HEK293 (cell line): ENCODE data around the gene ACER3.

ENCODE experiments used
- CTCF ChIA-PET: fragments of 350-600 bp; formaldehyde crosslinking; extraction: SDS; loops from one replicate; lab custom pipeline; 2021; ENCODE audit warnings: antibody characterized with exemption; lab: Yijun Ruan, JAX
- POLR2A ChIA-PET: fragments of 300-600 bp; formaldehyde crosslinking; extraction: SDS; loops from one replicate; lab custom pipeline; 2020; ENCODE audit warnings: antibody characterized with exemption, inconsistent platforms; lab: Yijun Ruan, JAX
- H3K27ac ChIP-seq: fragments of 200-500 bp; sonication (Bioruptor generic); 2 replicates; pipeline ENCODE4 v1.5.1; 2014; ENCODE audit warnings: low read depth, low read length, control low read depth, inconsistent platforms; ENCODE audit errors: extremely low read depth
- H3K36me3 ChIP-seq, 2 experiments: fragments of 200-500 bp in 1 of 2; sonication (Bioruptor generic) in 1 of 2; 1 replicate in 1 of 2; 2 replicates in 1 of 2; pipeline ENCODE4 v1.5.1; 2014 to 2017; ENCODE audit warnings: inconsistent platforms in 2 of 2, low read length in 2 of 2; ENCODE audit not compliant: control insufficient read depth in 2 of 2, insufficient read depth in 1 of 2
- H3K4me1 ChIP-seq: fragments of 200-500 bp; sonication (Bioruptor generic); 2 replicates; pipeline ENCODE4 v1.5.1; 2014; ENCODE audit warnings: mild to moderate bottlenecking, low read length, inconsistent platforms; ENCODE audit not compliant: control insufficient read depth, insufficient read depth
- H3K4me3 ChIP-seq: 2 replicates; pipeline ENCODE4 v1.5.1; 2011; ENCODE audit warnings: low read depth, mild to moderate bottlenecking, control low read depth, low read length, moderate library complexity
- H3K9me3 ChIP-seq: fragments of 200-500 bp; sonication (Bioruptor generic); 2 replicates; pipeline ENCODE4 v1.5.1; 2014; ENCODE audit warnings: low read depth, low read length, inconsistent platforms; ENCODE audit not compliant: control insufficient read depth, insufficient read depth
- ATF2 ChIP-seq: fragments of 450-650 bp; formaldehyde crosslinking; IDR thresholded peaks from 2 replicates; pipeline ENCODE4 v1.5.1; 2016; ENCODE audit warnings: missing biosample characterization, missing genetic modification characterization, low read depth
- GFI1B ChIP-seq: fragments of 450-650 bp; formaldehyde crosslinking; IDR thresholded peaks from 2 replicates; pipeline ENCODE4 v1.5.1; 2016; ENCODE audit warnings: missing biosample characterization, missing genetic modification characterization
- KLF17 ChIP-seq: fragments of 450-650 bp; formaldehyde crosslinking; IDR thresholded peaks from 2 replicates; pipeline ENCODE4 v1.5.1; 2016; ENCODE audit warnings: missing biosample characterization, missing genetic modification characterization
- OVOL3 ChIP-seq: fragments of 450-650 bp; formaldehyde crosslinking; IDR thresholded peaks from 2 replicates; pipeline ENCODE4 v1.5.1; 2016; ENCODE audit warnings: missing biosample characterization, missing genetic modification characterization
- PATZ1 ChIP-seq: fragments of 450-650 bp; formaldehyde crosslinking; IDR thresholded peaks from 2 replicates; pipeline ENCODE4 v1.5.1; 2016; ENCODE audit warnings: missing biosample characterization, missing genetic modification characterization
- REPIN1 ChIP-seq: fragments of 450-650 bp; formaldehyde crosslinking; IDR thresholded peaks from 2 replicates; pipeline ENCODE4 v1.5.1; 2017; ENCODE audit warnings: missing biosample characterization, missing genetic modification characterization, low read depth
- ZNF157 ChIP-seq: fragments of 450-650 bp; formaldehyde crosslinking; IDR thresholded peaks from 2 replicates; pipeline ENCODE4 v1.5.1; 2016; ENCODE audit warnings: missing biosample characterization, missing genetic modification characterization
- ZNF394 ChIP-seq: fragments of 450-650 bp; formaldehyde crosslinking; IDR thresholded peaks from 2 replicates; pipeline ENCODE4 v1.5.1; 2016; ENCODE audit warnings: missing biosample characterization, missing genetic modification characterization, mild to moderate bottlenecking, moderate library complexity, borderline replicate concordance
- ZNF544 ChIP-seq: fragments of 450-650 bp; formaldehyde crosslinking; IDR thresholded peaks from 2 replicates; pipeline ENCODE4 v1.5.0; 2017; ENCODE audit warnings: missing biosample characterization, missing genetic modification characterization
- ZNF560 ChIP-seq: fragments of 450-650 bp; formaldehyde crosslinking; IDR thresholded peaks from 2 replicates; pipeline ENCODE4 v1.5.1; 2017; ENCODE audit warnings: missing biosample characterization, missing genetic modification characterization, borderline replicate concordance
- TF ChIP-seq, protein P1 (sequence below): fragments of 450-650 bp; formaldehyde crosslinking; IDR thresholded peaks from 2 replicates; pipeline ENCODE4 v1.5.1; 2016; ENCODE audit warnings: missing biosample characterization, missing genetic modification characterization
- TF ChIP-seq, protein P2 (sequence below): fragments of 450-650 bp; formaldehyde crosslinking; IDR thresholded peaks from 2 replicates; pipeline ENCODE4 v1.5.1; 2016; ENCODE audit warnings: missing biosample characterization, missing genetic modification characterization

The ACER3 gene

GRCh38 chr11:77069969-77070582, 209.4 kb downstream of the ACER3 start:
- Histone ChIP-seq H3K9me3 (no peaks in the 10 kb centered on the region), H3K4me3 (no peak overlapping the region), H3K4me1 (no peaks in the 10 kb centered on the region), H3K36me3 (no peaks in the 10 kb centered on the region), H3K27ac (no peak overlapping the region)
- CTCF ChIA-PET = no interaction called here
- POLR2A ChIA-PET = no interaction called here
- TF ChIP-seq PATZ1 (tag by site-specific recombination) (no peak), KLF17 (tag by site-specific recombination) (no peak), ATF2 (tag by site-specific recombination) (no peak), ZNF394 (tag by site-specific recombination) (no peak)
- TF ChIP-seq, protein P1, sequence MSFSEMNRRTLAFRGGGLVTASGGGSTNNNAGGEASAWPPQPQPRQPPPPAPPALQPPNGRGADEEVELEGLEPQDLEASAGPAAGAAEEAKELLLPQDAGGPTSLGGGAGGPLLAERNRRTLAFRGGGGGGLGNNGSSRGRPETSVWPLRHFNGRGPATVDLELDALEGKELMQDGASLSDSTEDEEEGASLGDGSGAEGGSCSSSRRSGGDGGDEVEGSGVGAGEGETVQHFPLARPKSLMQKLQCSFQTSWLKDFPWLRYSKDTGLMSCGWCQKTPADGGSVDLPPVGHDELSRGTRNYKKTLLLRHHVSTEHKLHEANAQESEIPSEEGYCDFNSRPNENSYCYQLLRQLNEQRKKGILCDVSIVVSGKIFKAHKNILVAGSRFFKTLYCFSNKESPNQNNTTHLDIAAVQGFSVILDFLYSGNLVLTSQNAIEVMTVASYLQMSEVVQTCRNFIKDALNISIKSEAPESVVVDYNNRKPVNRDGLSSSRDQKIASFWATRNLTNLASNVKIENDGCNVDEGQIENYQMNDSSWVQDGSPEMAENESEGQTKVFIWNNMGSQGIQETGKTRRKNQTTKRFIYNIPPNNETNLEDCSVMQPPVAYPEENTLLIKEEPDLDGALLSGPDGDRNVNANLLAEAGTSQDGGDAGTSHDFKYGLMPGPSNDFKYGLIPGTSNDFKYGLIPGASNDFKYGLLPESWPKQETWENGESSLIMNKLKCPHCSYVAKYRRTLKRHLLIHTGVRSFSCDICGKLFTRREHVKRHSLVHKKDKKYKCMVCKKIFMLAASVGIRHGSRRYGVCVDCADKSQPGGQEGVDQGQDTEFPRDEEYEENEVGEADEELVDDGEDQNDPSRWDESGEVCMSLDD (tag by site-specific recombination) = no peak

DNA sequence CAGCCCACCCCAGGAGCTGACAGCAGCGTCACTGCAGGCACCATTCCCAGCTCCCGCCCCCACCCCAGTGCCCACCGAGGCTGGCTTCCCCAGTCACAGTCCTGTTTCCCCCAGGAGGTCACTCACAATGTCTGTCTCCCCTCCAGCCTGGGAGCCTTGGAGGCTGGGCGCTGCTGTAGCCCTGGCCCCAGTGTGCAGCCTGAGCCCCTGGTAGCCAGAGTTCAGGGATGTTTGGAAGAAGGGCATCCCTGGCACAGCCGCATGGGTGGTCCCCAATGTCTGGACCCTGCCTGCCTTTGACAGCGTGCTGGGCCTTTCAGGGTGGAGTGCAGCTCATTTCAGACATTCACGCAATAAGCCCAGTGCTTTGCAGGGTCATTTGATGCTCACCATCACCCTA, 210.4 kb downstream of the ACER3 start:
- H3K36me3 ChIP-seq = no peaks in the 10 kb centered on the region
- H3K4me1 ChIP-seq = no peaks in the 10 kb centered on the region
- no peak overlapping the region for H3K4me3 ChIP-seq
- H3K9me3 ChIP-seq = no peaks in the 10 kb centered on the region
- POLR2A ChIA-PET = no interaction called here
- TF ChIP-seq GFI1B (tag by site-specific recombination) (no peak), ZNF560 (tag by site-specific recombination) (no peak), ZNF157 (tag by site-specific recombination) (no peak), REPIN1 (tag by site-specific recombination) (no peak), ZNF544 (tag by site-specific recombination) (no peak), OVOL3 (tag by site-specific recombination) (no peak)
- TF ChIP-seq, protein P2, sequence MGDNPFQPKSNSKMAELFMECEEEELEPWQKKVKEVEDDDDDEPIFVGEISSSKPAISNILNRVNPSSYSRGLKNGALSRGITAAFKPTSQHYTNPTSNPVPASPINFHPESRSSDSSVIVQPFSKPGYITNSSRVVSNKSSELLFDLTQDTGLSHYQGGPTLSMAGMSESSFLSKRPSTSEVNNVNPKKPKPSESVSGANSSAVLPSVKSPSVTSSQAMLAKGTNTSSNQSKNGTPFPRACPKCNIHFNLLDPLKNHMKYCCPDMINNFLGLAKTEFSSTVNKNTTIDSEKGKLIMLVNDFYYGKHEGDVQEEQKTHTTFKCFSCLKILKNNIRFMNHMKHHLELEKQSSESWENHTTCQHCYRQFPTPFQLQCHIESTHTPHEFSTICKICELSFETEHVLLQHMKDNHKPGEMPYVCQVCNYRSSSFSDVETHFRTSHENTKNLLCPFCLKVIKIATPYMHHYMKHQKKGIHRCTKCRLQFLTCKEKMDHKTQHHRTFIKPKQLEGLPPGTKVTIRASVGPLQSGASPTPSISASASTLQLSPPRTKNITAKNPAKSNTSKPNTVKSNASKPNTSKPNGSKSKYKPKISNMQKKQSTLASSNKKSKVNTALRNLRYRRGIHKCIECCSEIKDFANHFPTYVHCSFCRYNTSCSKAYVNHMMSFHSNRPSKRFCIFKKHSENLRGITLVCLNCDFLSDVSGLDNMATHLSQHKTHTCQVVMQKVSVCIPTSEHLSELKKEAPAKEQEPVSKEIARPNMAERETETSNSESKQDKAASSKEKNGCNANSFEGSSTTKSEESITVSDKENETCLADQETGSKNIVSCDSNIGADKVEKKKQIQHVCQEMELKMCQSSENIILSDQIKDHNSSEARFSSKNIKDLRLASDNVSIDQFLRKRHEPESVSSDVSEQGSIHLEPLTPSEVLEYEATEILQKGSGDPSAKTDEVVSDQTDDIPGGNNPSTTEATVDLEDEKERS (tag by site-specific recombination) = no peak
- H3K27ac ChIP-seq = no peak overlapping the region
- CTCF ChIA-PET = interaction anchor here (0.6 to 0.7 kb wide), 2 partner anchors 20 to 31 kb away, joined by 3 read pairs; no protein-coding TSS in a partner anchor
